ENCODE measurements around the gene RUNX1. TPM values are rescaled to one million over a fixed set of nuclear protein-coding genes. Genes with fewer than 3 reads are reported as not detected.

Gene RUNX1
- polyA plus RNA-seq, 10 donors = 4.1 to 9.3 (median 4.9) TPM

DNA sequence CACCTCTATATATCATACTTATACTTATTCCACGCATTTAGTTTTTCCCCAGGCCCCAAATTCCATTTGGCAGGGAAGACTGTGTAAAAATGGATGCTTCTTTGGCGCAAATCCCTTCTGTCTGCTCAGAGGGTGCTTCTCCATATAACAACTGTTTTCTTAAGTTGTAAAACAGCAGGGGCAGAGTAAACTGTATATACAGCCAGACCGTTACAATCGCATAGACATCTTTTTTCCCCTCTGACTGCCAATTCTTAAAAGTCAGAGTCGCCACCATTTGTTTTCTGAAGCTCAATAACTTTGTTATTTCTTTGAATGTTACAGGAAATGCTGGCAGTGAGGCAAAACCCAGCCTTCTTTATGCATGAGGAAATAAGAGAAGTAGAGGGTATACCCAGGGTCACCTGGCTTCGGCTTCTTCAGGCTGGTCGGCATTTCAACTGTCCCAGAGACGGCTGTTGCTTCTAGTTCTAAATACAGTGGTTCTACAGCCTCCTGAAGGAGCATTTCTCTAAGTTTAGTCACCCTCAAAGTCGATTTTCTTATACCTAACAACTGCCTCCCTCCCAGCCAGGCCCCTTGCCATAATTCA is 191.9 kb downstream of the RUNX1 start:
- DNase-seq = peak in 1 of 3 donors; percentile 46

GRCh38 chr21:34852448-34852847 is 196.7 kb downstream of the RUNX1 start:
- no peak for DNase-seq

DNA sequence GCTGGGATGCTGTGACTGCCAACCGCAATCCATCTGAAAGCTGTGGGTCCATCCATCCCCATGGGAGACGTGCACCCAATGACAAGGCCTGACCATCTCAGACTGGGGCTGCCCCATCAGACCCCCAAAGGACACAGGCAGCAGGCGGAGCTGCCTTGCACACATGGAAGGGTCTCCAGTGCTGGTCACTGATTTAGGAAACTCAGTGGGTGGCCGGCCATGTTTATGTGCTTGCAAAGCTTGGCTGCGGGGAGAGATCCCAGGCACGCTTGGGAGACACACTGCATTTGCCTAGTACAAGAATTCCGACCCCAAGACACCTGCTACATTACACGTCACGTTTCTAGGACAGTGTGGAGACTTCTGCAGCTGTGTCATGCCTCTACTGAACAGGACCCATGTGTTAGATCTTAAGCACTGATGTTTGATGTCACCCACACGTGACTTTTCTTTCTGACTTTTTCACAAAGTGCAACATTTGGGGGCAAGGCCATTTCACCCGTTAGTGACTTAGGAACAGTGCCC is 198.9 kb downstream of the RUNX1 start:
- peak in 1 of 3 donors; percentile 51 for DNase-seq

DNA sequence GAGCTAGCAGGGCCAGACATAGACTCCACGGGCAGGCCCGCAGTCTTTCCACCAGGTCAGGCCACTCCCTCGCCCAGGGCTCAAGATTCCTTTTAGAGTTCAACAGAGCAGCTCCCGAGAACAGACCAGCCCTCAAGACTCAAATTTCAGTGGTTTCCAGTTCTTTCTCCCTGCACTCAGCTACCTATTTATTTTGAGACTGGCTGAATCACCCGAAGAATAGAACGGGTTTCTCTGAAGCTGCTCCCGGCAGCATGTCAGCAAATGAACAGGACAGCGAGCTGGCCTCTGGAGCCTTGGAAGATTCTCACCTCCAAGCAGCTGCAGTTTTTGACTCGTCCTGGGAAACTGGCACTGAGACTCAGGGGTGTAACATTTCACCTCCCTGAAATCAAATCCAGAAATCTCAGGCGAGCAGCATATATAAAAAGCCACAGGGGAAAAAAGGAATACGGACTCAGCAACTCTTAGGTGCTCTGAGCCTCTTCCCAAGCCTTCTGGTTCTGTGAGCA is 202.4 kb downstream of the RUNX1 start:
- peak in 2 of 3 donors; percentile 41 to 43 for DNase-seq

GRCh38 chr21:34845521-34846451 is 203.3 kb downstream of the RUNX1 start:
- peak in 2 of 3 donors; percentile 37 to 54 for DNase-seq

- DNase-seq = no peak
Measured at GRCh38 chr21:34844924-34845238, 204.2 kb downstream of the RUNX1 start.

GRCh38 chr21:34844013-34844923 is 204.8 kb downstream of the RUNX1 start:
- peak in 2 of 3 donors; percentile 47 to 61 for DNase-seq

DNA sequence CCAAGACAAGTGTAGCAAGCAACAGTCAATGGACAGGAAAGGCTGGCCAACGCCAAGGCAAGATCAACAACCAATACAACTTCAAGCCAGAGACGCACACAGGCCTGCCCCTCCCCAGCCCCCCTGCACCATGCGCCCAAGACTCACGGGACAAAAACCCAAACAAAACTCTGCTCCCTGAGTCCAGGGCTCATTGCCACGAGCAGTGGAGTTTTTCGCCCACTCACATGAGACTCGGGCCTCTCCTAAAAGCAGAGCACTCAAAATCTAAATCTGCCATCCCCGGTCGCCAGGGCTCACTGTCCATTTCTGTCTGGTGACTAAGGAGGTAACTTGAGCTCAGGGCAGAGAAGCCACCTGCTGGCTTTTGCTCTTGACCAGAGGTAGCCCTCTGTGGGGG is 205.5 kb downstream of the RUNX1 start:
- DNase-seq = no peak

GRCh38 chr21:34841154-34841553 is 207.9 kb downstream of the RUNX1 start:
- no peak for DNase-seq

GRCh38 chr21:34840693-34841092 is 208.4 kb downstream of the RUNX1 start:
- DNase-seq = no peak

DNA sequence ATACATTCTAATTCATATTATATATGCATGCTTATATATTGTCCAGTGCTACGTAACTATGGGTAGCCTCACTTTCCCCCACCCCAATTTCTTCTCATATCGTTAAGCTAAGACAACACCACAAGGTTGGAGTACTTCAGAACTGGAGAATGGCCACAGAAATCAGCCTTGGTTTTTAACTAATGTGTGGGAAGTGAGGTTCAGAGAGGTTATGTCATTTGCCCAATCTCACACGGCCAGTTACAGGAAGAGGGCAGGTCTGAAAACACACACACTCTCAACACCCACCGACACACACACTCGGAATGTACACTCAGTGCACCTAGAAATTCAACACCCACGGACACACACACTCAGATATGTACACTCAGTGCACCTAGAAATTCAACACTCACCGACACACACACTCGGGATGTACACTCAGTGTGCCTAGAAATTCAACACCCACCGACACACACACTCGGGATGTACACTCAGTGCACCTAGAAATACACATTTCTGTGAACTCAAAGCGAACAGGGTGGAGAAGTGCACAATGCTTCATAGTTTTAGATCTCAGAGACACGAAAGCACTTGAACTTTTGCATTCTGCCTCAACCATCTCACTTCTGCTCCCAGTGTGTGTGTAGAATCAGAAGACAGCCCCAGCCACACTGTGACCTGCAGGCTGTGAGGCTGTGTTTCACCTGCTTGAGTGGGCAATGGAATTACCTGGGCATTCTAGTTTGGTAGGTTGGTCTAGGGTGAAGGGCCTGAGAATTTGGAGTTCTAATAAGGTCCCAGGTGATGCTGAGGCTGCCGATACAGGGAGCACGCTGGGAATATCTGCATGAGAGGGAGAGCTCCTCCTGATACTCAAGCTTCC is 209.9 kb downstream of the RUNX1 start:
- no peak for DNase-seq

DNA sequence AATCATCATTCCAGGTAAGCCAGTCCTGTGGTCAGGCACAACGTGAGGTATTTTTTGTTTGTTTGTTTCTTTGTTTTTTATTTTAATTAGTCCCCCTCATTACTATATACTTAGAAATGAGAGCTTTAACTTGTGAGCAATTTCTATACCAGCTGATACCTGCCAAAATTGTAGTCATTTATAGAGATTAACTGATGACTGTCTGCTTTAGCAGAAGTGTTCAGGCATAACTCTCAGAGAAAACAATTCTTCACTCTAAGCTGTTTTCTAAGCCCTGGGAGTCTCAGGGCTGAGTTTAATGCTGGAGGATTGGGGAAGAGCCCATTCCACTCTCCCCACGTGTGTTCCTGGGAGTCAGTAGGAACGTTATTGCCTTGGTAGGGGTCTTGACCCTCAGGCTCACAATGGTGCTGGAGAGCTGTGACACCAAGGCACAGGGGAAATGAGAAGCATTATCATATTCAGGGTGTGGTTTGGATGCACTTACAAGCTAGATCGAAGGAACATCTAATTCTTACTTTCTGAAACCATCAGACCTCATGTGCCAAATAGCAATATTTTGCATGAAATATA is 212.1 kb downstream of the RUNX1 start:
- no peak for DNase-seq

GRCh38 chr21:34836103-34836932 is 212.8 kb downstream of the RUNX1 start:
- DNase-seq = peak in 1 of 3 donors; percentile 95

DNA sequence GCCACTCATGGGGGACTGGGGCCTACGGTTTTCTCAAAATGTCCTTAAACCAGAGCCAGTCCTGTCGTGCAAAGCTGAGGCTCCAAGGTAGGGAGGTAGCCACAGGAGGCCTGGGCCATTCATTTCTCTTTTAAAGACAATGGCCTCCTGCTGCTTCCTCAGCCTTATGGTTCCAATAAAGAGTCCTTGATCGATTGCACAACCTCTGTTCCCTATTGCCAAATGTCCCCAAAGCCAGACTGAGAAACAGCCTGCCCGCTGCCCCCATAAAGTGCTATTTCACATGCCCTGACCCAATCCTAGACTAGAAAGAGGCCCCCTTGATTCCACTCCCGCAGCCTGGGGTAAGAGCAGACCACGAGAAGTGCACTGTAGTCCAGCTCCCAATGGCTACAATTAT is 213.6 kb downstream of the RUNX1 start:
- no peak for DNase-seq

DNA sequence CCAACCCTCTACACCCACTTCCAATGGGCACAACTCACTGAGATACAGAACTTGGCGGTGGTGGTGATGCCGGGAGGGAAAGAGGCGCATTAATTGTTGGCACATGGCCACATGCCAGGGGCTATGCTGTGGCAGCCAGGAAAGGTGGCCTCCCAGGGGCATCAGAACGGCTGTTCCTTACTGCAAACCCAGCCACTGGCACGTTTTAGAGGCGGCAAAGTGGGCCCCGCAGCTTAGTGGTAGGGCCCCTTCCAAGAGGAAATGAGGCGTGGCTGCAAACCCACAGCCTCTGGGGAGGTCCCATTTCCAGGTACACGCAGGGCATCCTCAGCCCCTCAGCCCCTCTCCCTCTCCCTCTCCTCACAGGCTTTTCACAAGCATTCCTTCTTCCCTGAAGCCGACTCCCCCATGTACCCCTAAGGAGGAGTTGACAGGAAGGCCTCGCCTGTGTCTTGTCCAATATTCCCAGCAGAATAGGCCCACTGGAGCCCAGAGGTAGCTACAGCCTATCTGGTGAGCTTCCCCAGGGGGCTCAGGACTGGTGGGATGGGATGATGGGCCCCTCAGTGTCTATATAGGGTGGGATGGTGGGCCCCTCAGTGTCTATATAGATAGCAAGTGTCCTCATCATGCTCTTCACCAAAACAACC is 214.1 kb downstream of the RUNX1 start:
- no peak for DNase-seq

DNA sequence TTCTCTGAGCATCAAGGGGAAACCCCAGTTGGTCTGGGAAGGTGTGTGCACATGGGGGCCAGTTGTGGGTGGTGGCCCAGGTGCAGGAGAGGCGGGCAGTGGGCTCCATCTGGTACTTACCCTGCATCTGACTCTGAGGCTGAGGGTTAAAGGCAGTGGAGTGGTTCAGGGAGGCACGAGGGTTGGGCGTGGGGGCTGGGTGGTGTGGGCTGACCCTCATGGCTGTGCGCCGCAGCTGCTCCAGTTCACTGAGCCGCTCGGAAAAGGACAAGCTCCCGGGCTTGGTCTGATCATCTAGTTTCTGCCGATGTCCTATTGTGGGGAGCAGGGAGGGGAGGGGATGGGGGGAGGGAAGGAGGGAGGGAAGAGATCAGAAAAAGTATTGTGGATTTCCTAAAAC is 214.8 kb downstream of the RUNX1 start:
- no peak for DNase-seq

DNA sequence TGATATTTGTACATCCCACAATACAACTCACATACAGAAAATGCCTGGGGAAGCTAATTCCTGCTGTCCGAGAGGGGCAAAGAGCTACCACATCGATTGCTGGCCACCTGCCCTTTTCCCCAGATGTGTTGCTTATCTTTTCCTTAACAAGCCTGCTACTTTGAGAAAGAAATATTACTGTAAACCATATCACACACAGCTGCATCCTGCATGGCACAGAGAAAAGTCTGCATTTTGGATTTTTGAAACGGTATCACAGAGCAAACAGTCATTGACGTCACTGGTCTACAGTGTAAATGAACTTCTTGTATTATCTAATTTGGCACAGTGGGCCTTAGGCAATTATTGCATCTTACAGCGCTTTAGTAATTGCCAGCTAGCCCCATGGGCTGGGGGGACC is 215.6 kb downstream of the RUNX1 start:
- no peak for DNase-seq

- no peak for DNase-seq
Measured at GRCh38 chr21:34830386-34831170, 218.5 kb downstream of the RUNX1 start.
